PFSK-1 (cell line): ENCODE data around the gene BCLAF1.

Experiments used
- POLR2AphosphoS5 ChIP-seq: IDR thresholded peaks from 2 replicates; pipeline ENCODE4 v1.6.1; 2012; ENCODE audit warnings: low read depth, mild to moderate bottlenecking, control low read depth, low read length, moderate library complexity
- TAF1 ChIP-seq: IDR thresholded peaks from 2 replicates; pipeline ENCODE4 v1.6.1; 2012; ENCODE audit warnings: low read length, control low read depth, borderline replicate concordance; ENCODE audit not compliant: insufficient read depth

GRCh38 chr6:136294621-136295020 is 5.0 kb upstream of the BCLAF1 start:
- no peak for TF ChIP-seq POLR2AphosphoS5
- no peak for TF ChIP-seq TAF1
